ENCODE results near the gene ANKRD42.
A peak's percentile ranks its signal among the peaks of the same experiment; 100 is the strongest.

ANKRD42 gene

DNA sequence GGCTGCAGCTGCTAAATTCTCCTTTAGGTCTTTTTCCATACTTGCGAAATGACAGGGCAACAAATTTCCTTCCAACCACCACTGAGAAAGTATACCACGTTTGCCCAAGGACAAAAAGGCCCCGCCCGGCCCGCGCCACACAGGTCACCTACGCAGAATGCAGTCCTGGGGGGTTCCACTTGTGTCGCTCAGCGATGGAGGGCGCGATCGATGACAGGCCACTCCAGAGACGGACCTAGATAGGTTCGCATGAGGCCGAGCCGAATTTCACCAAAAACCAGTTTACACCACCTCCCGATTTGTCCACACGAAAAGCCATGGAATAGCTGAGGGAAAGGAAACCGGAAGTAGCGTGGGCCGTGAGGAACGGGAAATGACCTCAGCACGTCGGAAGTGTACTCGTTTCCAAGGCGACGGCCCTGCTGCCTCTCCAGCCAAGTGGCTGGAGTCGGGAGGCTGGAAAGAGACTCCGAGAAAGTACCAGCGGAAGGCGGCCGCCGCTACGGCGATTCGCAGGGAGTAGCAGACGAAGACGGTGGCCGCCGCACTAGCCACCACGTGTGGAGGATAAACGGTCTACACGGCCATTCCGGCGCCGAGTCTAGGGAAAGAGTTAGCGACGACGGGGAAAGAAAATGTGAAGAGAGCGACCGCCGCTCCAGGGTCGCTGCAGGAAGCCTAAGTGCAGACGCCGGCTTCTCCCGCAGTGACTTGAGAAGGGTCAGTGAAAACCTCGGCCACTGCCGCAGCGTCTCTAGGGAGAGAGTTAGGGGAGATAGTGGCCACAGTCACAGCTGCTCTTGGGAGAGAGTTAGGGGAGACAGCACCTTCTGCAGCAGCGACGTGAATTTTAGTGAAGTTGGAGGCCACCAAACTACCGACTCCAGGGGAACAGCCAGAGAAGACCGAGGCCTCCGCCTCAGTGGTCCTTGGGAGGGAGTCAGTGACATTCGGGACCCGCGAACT lies at the start of gene ANKRD42:
ANKRD42 (plus strand) TSS at position 398 of the 966 bp plus-strand sequence. CDS start 959 bp downstream, outside the sequence.
- peak within 1 kb of the TSS; percentile 93 for H3K4me3 ChIP-seq (ENCODE audit: low read depth, low read length)
- TF ChIP-seq, protein P1, sequence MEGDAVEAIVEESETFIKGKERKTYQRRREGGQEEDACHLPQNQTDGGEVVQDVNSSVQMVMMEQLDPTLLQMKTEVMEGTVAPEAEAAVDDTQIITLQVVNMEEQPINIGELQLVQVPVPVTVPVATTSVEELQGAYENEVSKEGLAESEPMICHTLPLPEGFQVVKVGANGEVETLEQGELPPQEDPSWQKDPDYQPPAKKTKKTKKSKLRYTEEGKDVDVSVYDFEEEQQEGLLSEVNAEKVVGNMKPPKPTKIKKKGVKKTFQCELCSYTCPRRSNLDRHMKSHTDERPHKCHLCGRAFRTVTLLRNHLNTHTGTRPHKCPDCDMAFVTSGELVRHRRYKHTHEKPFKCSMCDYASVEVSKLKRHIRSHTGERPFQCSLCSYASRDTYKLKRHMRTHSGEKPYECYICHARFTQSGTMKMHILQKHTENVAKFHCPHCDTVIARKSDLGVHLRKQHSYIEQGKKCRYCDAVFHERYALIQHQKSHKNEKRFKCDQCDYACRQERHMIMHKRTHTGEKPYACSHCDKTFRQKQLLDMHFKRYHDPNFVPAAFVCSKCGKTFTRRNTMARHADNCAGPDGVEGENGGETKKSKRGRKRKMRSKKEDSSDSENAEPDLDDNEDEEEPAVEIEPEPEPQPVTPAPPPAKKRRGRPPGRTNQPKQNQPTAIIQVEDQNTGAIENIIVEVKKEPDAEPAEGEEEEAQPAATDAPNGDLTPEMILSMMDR (IDR thresholded peaks at IDR 0.05; ENCODE audit: low read depth, low read length): no peak

DNA sequence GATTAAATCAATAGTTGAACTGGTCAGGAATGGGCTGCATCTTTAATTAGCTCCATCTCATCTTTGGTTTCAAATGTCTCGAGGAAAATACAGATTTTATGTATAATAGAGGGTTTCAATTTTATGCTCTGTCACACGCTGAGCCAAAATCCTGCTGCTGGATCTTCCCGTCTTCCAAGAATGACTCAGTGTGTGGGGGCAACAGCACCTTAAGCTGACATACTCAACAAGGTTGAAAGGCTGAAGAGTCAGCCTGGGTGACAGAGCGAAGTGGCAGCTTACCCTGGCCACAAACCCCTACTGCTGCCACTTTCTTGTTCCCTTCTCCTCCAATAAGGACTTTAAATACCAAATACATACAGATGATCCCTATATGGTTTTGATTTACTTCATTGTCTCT lies 45.6 kb upstream of the ANKRD42 start:
- no peak overlapping the region for H3K4me3 ChIP-seq (ENCODE audit: low read depth, low read length)
- TF ChIP-seq, protein P1 (IDR thresholded peaks at IDR 0.05; ENCODE audit: low read depth, low read length): no peak

DNA sequence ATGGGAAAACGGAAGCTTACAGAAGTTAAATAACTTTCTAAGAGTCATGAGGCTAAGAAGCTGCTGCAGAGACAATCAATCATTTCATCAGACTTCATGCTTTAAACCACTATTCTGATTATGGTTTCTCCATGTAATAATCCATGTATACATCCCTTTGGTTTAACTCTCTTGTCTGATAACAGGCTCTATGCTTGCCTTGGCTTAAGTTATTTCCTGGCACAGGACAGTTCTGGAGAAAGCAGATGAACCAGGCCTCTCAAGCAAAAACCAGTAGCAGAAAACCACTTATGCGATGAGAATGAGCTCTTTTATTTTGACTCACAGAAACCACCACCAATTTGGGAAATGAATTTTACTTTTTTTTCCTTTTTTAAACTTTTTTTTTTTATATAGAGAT lies 43.1 kb upstream of the ANKRD42 start:
- no peak overlapping the region for H3K4me3 ChIP-seq (ENCODE audit: low read depth, low read length)
- TF ChIP-seq, protein P1 (IDR thresholded peaks at IDR 0.05; ENCODE audit: low read depth, low read length): no peak

DNA sequence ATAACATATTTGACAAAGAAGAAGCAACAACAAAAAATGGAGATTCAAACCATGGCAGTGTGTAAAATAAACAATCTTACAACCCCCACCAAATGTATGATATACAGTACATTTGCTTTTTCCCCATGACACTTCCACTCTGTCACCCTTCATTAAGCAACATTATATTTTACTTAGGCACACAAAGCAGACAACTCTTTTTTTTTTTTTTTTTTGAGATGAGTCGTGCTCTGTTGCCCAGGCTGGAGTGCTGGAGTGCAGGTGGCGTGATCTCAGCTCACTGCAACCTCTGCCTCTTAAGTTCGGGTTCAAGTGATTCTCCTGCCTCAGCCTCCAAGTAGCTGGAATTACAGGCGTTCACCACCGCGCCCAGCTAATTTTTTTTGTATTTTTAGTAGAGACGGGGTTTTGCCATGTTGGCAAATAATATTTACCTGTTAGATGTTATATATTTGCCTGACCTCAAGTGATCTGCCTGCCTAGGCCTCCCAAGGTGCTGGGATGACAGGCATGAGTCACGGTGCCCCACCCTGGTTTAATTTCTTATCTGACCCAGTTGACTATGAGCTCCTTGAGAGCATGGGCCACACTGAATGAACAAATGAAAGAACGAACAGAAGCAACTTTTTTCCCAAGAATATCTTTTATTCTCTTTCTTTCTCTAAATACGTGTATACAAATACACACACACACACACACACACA lies 42.1 kb upstream of the ANKRD42 start:
- H3K4me3 ChIP-seq (ENCODE audit: low read depth, low read length): no peak overlapping the region
- TF ChIP-seq, protein P1 (IDR thresholded peaks at IDR 0.05; ENCODE audit: low read depth, low read length): no peak

DNA sequence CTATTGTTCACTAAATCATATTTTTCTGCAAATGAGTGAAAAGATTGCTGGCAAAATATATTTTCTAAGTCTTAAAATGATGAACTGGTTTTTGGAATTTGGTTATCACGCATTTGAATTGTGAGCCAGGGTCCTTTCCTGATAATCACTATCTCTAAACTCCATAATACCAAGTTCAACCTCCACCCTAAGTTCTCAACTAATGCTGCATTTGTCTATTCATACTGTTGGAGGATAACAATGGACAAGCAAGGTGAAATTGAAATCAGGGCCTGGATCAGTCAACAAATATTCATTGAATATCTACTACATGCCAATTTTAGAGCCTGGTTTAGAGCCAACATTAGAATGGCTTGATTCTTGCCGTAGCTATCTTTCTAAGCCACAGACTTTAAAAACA lies 41.2 kb upstream of the ANKRD42 start:
- TF ChIP-seq, protein P1 (IDR thresholded peaks at IDR 0.05; ENCODE audit: low read depth, low read length): no peak

DNA sequence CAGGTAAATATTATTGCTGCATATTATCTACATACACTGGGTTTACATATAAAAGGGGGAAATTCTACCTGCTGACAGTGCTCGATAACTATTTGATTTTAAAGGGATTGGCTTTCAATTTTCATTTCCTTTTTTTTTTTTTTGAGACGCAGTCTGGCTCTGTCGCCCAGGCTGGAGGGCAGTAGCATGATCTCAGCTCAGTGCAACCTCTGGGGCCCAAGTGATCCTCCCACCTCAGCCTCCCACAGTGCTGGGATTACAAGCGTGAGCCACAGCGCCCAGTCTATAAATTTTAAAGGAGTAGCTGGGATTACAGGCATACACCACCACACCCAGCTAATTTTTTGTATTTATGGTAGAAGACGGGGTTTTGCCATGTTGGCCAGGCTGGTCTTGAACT lies 39.7 kb upstream of the ANKRD42 start:
- H3K4me3 ChIP-seq (ENCODE audit: low read depth, low read length): no peak overlapping the region
- TF ChIP-seq, protein P1 (IDR thresholded peaks at IDR 0.05; ENCODE audit: low read depth, low read length): no peak

More for the DNA sequence above, 41.2 kb upstream of the ANKRD42 start:
- no peak overlapping the region for H3K4me3 ChIP-seq (ENCODE audit: low read depth, low read length)
